Measurements from ENCODE around the gene TUFM.
"Not testable (repeated sequence)": the region's sequence is repeated elsewhere in the genome, so short reads cannot be mapped to it uniquely, and the experiment has no call there.

Gene TUFM

DNA sequence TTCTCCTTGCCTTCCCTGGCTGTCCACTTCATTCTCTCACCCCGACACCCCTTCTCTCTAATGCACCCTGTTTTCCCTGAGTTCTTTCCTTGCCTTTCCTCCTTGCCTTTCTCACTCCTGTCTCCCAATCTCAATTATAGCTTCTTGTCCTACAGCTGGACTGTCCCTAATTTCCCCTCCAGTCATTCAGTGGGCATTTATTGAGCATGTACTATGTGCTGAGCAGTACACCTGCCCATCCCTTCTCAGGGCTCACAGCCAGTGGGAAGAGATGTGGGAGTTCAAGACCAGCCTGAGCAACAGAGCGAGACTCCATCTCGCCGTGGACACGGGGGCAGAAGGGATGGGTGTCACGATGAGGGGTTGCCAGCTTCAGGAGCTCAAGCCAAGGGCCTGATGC is 37.9 kb upstream of the TUFM start:
- DNase-seq = no peak
- H3K27ac Mint-ChIP-seq = peak overlapping the region; percentile 94

DNA sequence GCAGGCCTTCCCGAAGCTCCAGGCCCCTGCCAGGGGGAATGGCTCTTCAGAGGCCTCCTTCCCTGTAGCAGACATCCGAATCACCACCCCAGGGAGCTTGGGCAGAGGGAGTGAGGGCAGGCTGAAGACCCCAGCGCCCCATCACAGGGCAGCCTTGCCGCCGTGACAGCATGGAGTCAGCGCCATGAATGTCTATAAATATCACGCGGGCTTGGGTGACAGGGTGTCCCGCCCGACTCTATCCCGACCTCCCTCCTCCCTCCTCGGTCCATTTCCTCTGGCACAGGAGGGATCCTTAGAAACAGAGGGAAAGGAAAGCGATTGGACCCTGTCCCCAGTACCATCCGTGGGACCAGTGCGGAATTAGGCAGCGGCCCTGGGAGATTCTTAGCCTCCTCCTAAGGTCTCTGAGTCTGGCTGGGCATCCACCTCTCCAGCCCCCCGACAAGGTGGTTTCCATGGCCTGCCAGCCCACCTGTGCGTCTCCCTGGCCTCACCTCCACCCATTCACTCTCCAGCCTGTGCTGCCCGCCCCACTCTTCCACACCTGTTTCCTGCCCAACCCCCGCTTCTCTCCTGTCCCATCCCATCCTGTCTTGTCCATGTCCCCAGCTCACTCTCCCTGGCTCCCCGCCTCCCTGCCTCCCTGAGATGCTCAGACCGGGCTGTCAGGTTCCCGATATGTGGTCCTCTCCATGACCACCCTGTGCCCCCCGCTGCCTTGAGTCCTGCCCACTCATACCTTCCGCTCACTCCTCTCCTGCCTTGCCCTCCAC is 37.3 kb upstream of the TUFM start:
- Mint-ChIP-seq H3K9me3 (no peaks in the 10 kb centered on the region), H3K4me3 (peak overlapping the region; percentile 7)

More for the DNA sequence above, 37.9 kb upstream of the TUFM start:
- Mint-ChIP-seq H3K4me1 (peaks cover 57% of the 10 kb centered on the region), H3K4me3 (peak overlapping the region; percentile 7), H3K27me3 (ENCODE audit: low read depth, poor library complexity) (peaks cover 9% of the 10 kb centered on the region), H3K9me3 (no peaks in the 10 kb centered on the region), H3K36me3 (ENCODE audit: low read depth) (no peaks in the 10 kb centered on the region)
- TF ChIP-seq, protein P1, sequence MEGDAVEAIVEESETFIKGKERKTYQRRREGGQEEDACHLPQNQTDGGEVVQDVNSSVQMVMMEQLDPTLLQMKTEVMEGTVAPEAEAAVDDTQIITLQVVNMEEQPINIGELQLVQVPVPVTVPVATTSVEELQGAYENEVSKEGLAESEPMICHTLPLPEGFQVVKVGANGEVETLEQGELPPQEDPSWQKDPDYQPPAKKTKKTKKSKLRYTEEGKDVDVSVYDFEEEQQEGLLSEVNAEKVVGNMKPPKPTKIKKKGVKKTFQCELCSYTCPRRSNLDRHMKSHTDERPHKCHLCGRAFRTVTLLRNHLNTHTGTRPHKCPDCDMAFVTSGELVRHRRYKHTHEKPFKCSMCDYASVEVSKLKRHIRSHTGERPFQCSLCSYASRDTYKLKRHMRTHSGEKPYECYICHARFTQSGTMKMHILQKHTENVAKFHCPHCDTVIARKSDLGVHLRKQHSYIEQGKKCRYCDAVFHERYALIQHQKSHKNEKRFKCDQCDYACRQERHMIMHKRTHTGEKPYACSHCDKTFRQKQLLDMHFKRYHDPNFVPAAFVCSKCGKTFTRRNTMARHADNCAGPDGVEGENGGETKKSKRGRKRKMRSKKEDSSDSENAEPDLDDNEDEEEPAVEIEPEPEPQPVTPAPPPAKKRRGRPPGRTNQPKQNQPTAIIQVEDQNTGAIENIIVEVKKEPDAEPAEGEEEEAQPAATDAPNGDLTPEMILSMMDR (IDR thresholded peaks at IDR 0.05) = no peak

DNA sequence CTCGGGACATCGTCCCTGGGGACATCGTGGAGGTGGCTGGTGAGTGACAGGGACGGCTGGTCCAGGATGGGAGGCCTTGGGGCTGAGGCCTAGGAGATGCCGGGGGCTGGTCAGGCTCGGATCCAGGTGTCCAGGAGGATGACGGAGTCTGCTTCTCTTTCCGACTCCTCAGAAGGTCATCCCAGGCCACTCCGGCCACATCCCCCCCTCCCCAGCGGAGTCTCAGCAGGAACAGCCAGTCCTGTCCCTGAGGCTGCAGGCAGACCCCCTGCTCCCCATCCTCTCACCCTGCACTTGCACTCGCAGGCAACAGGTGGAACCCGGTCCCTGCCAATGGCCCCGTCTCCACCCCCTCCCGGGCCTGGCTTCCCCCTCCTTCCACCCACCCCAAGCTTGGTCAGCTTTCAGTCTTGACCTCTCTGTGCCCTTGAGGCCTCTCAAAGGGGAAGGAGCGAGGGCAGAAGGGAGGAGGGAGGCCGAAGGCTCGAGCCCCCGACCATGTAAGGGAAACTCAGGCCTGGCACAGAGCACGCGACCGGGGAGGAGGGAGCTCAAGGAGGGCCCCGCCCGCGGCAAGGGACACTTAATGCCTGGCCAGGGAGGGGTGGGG is 36.5 kb upstream of the TUFM start:
- Mint-ChIP-seq H3K4me1 (peaks cover 71% of the 10 kb centered on the region), H3K27ac (no peak overlapping the region), H3K9me3 (no peaks in the 10 kb centered on the region), H3K27me3 (ENCODE audit: low read depth, poor library complexity) (peaks cover 12% of the 10 kb centered on the region), H3K4me3 (no peak overlapping the region), H3K36me3 (ENCODE audit: low read depth) (no peaks in the 10 kb centered on the region)
- peak; percentile 71 for DNase-seq
- TF ChIP-seq, protein P1 (IDR thresholded peaks at IDR 0.05) = no peak

More for the DNA sequence above, 37.3 kb upstream of the TUFM start:
- Mint-ChIP-seq H3K4me1 (peaks cover 63% of the 10 kb centered on the region), H3K36me3 (ENCODE audit: low read depth) (no peaks in the 10 kb centered on the region), H3K27ac (peak overlapping the region; percentile 94), H3K27me3 (ENCODE audit: low read depth, poor library complexity) (peaks cover 9% of the 10 kb centered on the region)
- TF ChIP-seq, protein P1 (IDR thresholded peaks at IDR 0.05) = no peak
- DNase-seq = no peak

DNA sequence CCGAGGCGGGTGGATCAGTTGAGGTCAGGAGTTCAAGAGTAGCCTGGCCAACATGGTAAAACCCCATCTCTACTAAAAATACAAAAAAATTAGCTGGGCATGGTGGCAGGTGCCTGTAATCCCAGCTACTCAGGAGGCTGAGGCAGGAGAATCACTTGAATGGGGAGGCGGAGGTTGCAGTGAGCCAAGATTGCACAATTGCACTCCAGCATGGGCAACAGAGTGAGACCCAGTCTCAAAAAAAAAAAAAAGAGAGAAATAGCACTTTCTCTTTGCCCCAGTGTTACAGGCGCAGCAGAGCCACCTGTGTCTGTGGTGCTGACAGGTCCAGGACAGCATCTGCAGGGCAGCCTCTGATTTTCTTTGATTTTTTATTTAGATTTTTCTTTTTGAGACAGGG is 35.4 kb upstream of the TUFM start:
- not testable (repeated sequence) for DNase-seq; H3K27ac Mint-ChIP-seq; H3K9me3 Mint-ChIP-seq; H3K36me3 Mint-ChIP-seq (ENCODE audit: low read depth); H3K4me3 Mint-ChIP-seq
- Mint-ChIP-seq H3K4me1 (peaks cover 82% of the 10 kb centered on the region), H3K27me3 (ENCODE audit: low read depth, poor library complexity) (peaks cover 12% of the 10 kb centered on the region)

DNA sequence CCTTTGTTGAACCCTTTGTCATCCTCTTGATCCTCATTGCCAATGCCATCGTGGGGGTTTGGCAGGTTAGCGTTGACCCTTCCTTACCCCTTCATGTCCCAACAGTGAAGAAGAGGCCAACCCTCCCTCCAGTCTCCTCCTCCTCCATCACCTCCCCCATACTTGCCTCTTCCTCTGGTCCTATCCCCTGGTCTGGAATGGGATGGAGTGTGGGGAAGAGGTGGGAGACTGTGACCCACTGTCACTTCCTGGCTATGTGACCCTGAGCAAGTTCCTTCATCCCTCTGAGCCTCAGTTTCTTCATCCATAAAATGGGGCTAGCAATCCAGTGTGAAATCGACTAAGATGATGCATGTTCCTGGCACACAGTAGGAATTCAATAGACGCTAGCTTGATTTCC is 34.8 kb upstream of the TUFM start:
- Mint-ChIP-seq H3K36me3 (ENCODE audit: low read depth) (no peaks in the 10 kb centered on the region), H3K4me1 (peaks cover 88% of the 10 kb centered on the region), H3K27ac (peak overlapping the region; percentile 76), H3K4me3 (peak overlapping the region; percentile 89), H3K27me3 (ENCODE audit: low read depth, poor library complexity) (peaks cover 12% of the 10 kb centered on the region), H3K9me3 (no peaks in the 10 kb centered on the region)
- no peak for DNase-seq
- TF ChIP-seq, protein P1 (IDR thresholded peaks at IDR 0.05) = no peak

DNA sequence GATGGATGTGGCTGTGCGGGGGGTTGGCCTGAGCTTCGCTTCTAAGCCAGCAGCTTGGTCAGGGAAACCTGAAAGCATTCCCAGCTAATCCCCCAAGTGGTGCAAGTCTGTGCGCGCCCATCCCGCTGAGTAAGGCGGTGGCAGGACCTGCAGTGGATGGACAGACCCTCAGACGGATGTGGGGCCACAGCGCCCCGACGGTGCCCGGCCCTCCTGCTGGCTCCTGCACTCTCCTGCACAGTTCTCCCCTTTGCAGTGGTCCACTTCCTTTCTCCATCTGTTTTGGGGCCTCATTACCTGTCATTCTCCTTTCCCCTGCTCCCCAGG is 34.4 kb upstream of the TUFM start:
- H3K27me3 Mint-ChIP-seq (ENCODE audit: low read depth, poor library complexity) = peaks cover 12% of the 10 kb centered on the region

More for the DNA sequence above, 34.4 kb upstream of the TUFM start:
- H3K9me3 Mint-ChIP-seq = no peaks in the 10 kb centered on the region
- no peak for DNase-seq
- TF ChIP-seq, protein P1 (IDR thresholded peaks at IDR 0.05) = no peak
- H3K36me3 Mint-ChIP-seq (ENCODE audit: low read depth) = no peaks in the 10 kb centered on the region
- peaks cover 90% of the 10 kb centered on the region for H3K4me1 Mint-ChIP-seq
- H3K27ac Mint-ChIP-seq = peak overlapping the region; percentile 95
- H3K4me3 Mint-ChIP-seq = peak overlapping the region; percentile 89
